ACHN (cell line): Measurements from ENCODE around the gene THSD7B.
"Not testable (repeated sequence)": the region's sequence is repeated elsewhere in the genome, so short reads cannot be mapped to it uniquely, and the experiment has no call there.

Source experiments
- DNase-seq: peaks from one replicate; pipeline ENCODE4 v3.0.0-alpha.2; 2015
- in situ Hi-C: cut with HindIII; loops from 2 replicates; pipeline ENCODE4 v1.10.0; 2017; ENCODE audit warnings: low sequenced_read_pairs, low pct_ligation_motif_present, low pct_unique_long_range_greater_than_20kb

THSD7B gene, protein sequence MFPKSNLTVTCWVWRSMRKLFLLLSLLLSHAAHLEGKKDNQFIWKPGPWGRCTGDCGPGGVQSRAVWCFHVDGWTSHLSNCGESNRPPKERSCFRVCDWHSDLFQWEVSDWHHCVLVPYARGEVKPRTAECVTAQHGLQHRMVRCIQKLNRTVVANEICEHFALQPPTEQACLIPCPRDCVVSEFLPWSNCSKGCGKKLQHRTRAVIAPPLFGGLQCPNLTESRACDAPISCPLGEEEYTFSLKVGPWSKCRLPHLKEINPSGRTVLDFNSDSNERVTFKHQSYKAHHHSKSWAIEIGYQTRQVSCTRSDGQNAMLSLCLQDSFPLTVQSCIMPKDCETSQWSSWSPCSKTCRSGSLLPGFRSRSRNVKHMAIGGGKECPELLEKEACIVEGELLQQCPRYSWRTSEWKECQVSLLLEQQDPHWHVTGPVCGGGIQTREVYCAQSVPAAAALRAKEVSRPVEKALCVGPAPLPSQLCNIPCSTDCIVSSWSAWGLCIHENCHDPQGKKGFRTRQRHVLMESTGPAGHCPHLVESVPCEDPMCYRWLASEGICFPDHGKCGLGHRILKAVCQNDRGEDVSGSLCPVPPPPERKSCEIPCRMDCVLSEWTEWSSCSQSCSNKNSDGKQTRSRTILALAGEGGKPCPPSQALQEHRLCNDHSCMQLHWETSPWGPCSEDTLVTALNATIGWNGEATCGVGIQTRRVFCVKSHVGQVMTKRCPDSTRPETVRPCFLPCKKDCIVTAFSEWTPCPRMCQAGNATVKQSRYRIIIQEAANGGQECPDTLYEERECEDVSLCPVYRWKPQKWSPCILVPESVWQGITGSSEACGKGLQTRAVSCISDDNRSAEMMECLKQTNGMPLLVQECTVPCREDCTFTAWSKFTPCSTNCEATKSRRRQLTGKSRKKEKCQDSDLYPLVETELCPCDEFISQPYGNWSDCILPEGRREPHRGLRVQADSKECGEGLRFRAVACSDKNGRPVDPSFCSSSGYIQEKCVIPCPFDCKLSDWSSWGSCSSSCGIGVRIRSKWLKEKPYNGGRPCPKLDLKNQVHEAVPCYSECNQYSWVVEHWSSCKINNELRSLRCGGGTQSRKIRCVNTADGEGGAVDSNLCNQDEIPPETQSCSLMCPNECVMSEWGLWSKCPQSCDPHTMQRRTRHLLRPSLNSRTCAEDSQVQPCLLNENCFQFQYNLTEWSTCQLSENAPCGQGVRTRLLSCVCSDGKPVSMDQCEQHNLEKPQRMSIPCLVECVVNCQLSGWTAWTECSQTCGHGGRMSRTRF (N-terminal part only)

DNA sequence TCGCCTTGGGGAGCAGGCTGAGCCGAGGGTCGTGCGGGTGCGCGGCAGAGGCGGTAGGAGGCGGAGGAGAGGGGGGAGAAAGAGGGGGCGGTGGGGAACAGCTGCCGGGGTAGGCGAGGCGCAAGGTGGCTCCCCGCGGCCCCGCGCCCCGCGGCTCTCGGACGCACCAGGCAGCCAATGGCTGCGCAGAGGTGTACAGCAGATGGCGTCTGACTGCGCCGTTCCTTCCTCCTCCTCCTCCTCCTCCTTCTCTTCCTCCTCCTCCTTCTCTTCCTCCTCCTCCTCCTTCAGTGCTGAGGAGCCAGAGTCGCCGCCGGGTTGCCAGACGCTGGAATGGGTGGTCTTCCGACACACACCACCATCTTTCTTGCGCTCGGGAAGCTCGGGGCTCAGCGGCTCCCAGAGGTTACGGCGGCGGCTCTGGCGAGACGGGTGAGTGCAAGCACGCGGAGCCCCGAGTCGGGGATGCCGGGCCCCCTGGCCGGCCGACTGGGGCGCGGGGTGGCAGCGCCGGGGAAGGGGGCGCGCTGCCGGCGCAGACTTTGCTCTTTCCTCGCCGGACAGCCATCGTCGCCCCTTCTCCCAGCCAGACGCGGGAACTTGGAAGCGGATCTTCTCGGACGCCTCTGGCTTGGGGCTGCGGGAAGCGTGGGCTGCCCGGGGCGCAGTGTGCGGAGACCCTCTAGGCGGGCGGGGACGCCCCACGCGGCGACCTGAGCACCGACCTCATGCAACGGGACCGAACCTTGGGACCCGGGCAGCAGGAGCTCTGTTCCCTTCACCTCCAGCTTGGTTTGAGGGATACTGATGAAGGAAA, at the start of gene THSD7B:
Gene THSD7B, plus strand, starts transcription at position 290 of the 817 bp plus-strand sequence. CDS start 116,634 bp downstream, outside the sequence.
- DNase-seq = no peak
- in situ Hi-C loops = no loop called here

DNA sequence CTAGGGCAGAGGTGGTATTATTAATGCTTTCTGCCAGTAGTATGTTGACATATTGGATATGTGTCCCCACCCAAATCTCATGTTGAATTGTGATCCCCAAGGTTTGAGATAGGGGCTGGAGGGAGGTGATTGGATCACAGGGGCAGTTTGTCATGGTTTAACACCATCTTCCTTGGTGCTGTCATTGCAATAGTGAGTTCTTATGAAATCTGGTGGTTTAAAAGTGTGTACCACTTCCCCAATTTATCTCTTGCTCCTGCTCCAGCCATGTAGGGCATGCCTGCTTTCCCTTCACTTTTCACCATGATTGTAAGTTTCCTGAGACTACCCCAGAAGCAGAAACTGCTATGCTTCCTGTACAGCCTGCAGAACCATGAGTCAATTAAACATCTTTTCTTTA, 47.1 kb upstream of the THSD7B start:
- in situ Hi-C loops = no loop called here
- DNase-seq = no peak

DNA sequence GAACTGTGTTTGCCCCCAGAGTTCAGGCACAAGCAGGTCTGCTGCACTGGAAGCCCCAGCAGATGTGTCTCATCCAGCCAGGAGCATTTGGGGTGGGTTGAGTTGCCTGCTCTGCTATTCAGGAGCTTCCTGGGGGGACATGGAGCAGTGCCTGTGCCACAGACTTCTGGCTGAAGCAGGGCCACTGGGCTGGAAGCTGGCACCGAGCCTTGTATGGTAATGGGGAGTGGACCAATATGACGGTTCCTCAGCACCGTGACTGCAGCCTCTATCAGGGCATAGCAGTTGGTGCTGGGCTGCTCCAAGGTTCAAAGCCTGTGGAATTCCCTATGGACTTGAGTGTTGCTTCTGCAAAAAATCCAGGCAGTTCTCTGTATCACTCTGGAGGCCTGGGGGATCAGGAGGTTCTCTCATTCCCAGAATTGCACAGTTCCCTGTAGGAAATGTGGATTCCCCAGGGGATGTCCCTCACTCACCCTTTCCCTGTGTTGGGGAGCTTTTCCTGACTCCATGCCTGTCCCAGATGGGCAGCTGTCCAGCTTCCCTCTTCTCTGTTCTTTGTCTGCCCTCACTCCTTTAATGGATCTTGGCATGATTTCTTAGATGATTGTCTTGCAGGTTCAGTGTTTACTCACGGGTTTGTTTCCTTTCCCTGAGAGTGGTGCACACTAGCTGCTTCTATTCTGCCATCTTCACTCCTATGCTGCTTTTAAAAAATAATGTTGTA, 37.2 kb upstream of the THSD7B start:
- no peak for DNase-seq
- in situ Hi-C loops = no loop called here

DNA sequence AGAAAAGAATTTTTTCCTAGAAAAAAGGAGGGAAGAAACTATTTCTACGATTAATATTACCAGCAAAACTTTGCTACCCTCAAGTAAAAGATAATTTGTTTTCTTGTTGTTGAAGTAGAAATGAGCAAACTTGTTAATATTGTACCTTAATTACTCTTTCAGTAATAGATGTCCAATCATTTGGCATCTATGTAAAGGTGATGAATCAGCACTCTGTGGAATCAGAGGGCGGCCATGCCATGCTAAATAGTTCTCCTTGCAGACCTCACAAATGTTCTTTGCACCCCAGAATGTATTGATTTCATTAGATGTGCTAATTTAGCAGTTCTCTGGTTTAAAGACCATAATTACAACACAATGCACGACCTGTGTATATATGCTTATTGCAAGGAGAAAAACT, 29.1 kb upstream of the THSD7B start:
- no peak for DNase-seq

DNA sequence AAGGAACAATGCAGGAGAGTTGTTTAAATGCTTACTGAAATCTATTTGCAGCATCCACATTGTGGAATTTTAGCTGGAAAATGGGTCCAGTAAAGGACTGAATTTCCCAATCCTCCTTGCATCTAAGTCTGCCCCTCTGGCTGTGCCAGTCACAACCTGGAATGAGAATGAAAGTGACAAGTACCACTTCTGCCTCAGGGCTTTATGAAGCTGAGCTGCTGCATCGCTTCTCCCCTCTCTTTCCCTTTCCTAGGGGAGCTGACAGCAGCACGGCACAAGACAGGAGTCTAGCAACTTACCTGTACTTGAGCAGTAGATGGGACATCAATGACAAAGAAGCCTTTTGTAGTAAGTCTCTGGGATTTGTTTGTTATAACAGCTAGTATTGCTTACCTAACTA, 27.3 kb upstream of the THSD7B start:
- in situ Hi-C loops = no loop called here
- DNase-seq = no peak

More for the DNA sequence above, 29.1 kb upstream of the THSD7B start:
- in situ Hi-C loops = no loop called here

DNA sequence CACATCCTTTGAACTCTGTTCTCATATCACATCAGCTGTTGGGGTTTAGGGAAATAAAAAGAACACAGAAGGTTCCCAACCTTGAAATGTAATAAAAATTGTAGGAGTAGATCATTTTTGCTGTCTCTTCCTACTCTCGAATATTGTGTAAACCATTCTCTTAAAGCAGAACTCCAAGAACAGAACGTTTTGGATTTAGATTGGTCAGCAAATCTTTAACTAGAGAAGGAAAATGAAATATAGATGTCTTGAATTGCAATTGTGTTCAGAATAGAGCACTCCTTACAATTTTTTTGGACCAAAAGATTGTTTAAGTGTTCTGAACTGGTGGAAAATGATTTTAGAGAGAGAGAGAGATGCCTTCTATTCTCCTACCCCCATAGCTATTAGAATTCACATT, 23.9 kb upstream of the THSD7B start:
- in situ Hi-C loops = no loop called here
- no peak for DNase-seq

DNA sequence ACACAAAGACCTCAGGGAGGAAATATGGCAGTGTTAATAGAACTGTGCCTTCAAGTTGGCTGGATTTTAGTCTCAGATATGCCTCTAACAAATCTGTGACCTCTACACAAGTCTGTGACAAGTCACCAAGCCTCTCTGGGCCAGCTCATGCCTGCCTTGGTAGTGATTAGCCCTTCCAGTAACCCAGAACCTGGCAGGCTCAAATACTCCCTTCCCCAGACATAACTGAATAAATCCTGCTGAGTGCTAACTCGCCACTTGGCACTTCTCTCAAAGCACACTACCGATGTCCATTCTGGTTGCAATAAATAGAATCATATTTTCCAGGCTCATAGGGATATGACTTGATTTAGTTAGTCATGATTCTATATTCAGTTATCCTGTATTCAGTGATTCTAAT, 15.3 kb upstream of the THSD7B start:
- in situ Hi-C loops = no loop called here
- no peak for DNase-seq

DNA sequence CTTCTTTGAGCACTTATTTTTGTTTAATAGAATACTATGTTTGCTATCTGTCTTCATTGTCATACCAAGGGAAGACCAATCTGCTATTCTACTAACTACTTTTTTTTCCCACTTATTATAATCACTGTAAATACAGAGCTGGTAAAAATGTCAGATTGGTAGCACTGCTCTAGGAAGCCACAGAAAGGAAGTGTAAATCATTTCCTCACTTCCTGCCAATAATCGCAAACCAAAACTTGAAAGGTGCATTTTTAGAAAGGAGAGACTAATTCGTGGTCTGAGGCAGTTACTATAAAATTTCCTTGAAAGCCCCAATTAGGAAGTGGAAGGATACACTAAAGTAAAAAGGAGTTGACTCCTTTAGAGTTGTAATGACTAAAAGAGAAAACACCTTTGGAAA, 13.9 kb upstream of the THSD7B start:
- in situ Hi-C loops = no loop called here
- DNase-seq = no peak

DNA sequence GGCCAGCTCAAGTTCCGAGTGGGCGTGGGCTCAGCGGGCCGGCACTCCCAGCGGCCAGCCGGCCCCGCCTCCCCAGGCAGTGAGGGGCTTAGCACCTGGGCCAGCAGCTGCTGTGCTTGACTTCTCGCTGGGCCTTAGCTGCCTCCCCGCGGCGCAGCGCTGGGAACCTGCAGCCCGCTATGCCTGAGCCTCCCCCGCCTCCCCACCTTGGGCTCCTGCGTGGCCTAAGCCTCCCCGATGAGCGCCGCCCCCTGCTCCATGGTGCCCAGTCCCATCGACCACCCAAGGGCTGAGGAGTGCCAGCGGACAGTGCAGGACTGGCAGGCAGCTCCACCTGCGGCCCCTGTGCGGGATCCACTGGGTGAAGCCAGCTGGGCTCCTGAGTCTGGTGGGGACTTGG, 6.8 kb upstream of the THSD7B start:
- DNase-seq, in situ Hi-C loops: not testable (repeated sequence)

DNA sequence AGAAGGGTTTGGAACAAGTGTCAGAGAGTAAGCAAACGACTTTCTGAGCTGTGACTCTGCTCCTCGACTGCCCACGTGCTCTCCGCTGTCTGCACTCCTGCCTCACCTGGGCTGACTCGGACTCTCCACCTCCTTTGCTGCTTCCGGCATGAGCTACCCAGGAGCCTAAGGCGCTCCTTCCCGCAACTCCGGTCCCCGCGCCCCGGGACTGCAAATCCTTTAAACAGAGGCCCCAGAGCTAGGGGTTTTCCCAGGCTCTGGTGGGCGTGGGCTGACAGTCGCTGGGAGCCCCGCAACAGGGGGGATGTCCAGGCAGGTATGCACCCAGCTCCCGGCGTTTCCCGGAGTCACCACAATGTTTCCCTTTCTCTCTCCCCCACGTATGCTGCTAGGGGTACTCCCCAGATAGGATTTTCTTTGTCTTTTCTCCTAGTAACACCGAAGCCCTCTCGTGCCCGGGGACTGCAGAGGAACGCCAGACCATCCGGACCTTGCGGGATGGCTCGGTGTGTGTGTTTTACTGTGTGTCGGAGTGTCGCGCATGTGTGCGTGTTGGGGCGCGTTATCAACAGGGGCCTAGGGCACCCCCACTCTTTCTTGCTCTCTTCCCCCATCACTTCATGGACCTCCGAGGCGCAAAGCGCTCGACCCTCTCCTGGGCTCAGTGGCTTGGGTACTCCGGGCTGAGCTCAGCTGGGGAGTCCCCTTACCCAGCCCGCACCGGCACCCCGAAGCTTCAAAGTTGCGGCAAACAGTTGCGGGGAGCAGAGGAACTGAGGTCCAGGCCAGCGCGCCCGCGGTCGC, 691 bp upstream of the THSD7B start:
- DNase-seq = no peak
- in situ Hi-C loops = no loop called here

DNA sequence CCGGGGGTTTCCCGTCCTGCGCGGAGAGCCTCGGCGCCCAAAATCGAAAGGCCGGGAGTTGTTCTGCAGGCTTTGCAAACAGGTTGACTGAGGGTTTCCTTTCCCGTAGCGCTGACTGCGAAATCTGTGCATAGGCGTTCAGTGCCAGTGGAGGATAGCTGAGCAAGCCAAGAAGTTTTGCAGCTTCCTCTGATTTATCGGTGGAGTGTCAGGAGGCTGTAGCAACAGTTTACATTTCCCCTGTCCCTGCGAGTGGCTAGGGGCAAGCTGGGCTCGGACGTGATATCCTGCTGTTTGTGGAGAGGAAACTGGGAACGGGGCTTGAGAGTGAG, 694 bp downstream of the THSD7B start:
- in situ Hi-C loops = no loop called here
- no peak for DNase-seq

DNA sequence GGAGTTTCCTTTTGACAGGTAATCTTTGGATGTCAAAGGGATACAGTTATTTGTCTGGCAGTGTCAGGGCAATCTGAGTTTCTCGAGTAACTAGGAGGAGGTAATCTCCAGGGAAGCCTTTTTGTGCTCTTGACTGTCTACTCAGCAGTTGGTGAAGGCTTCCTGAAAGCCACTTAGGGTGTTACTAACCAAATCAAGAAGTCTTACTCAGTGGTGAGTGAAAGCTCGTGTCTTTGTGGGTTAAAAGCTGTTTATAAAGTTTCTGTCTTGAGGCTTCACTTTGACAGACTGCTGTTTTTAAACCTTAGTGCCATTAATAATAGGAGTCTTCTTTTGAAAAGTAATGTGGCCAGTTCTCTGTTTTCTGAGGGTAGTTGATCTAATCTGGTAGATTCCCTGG, 1.7 kb downstream of the THSD7B start:
- in situ Hi-C loops = no loop called here

DNA sequence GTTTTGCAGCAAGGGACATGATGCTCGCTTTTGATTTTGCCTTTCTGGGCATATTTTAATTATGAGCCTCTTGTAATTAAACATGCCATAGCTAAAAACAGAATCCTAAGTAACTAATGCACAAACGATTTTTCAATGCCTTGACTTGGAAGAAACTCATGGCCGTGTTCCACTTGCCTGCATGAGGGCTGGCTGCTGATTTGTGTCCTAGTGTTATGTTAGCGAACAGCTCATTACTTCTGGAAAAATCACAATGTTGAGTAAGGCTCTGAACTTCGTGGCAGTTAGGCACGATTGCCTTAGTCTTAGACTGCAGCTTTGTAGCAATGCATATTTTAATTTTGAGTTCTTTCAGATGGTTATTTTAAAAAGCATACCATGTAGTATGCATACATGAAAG, 4.5 kb downstream of the THSD7B start:
- DNase-seq = no peak

More for the DNA sequence above, 1.7 kb downstream of the THSD7B start:
- DNase-seq = no peak

DNA sequence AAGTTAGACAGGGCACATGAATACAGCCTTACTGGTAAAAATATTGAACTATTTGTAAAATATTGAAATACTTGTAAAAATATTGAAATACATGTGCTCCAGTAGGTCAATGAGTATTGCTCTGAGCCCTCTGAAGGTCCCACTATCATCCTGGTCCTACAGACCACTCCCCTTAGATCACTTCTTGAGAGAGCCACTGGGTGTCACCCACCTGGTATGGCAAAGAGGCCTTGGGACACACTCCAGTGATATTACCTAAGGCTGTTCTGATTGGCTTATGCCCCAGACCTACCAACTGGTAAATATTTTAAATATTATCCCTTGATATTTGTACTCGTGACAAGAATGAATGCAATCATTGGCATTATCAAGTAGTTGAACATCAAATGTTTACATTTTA, 5.0 kb downstream of the THSD7B start:
- no peak for DNase-seq
- in situ Hi-C loops = no loop called here

More for the DNA sequence above, 4.5 kb downstream of the THSD7B start:
- in situ Hi-C loops = no loop called here

DNA sequence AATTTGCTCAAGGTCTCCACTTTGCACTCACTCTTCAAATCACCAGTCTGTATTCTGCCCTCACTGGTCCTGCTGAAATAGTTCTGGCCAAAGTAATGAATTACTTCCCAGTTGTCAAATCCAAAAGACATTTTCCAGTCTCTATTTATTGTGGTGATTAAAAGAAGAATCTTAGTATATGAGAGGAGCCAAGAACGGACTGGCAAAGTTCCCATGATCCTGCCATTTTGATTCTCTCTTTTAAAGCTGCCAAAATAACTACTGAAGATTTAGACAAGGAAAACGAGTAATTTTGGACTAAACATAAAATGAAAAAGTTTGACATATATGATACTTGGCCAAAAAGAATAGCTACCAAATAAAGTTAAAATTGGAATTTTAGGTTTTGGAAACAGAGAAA, 12.0 kb downstream of the THSD7B start:
- in situ Hi-C loops = no loop called here
- no peak for DNase-seq

DNA sequence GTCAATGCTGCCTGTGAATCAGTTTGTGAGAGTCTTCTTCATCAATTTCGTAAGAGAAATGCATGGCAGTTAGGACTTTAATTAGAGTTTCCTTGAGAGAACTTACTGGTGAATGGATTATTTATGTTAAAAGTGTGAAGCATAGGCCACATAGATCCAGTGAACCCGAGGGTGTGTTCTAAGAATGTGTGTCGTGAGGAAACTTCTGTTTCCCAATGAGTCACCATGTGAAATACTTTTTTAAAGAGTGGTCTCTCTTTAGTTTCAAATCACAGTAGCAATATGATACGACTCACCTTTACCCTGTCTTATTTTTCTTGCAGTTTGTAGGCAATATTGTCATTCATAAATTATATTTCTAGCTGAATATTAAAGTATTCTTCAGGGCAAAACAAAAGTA, 18.5 kb downstream of the THSD7B start:
- DNase-seq = no peak
- in situ Hi-C loops = no loop called here

DNA sequence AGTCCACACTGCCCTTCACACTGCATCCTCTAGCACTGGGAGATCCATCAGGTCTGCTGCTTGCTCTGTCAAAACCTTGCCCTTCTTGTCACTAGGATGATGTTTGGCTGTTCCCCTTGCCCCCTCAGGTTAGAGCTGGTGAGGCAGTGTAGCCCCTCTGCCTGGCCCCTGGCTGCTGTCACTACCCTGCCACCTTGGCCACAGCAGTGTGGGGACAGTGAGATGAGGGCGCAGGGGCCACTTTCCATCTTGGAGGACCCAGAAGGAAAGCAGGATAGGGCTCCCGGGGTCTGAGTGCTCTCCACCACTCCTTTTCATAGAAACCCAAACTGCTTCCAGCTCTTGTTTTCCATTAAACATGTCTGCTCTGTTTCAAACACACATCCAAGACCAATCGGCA, 19.9 kb downstream of the THSD7B start:
- DNase-seq = no peak
- in situ Hi-C loops = no loop called here
